Endothelial cell of umbilical vein (primary cell): ENCODE measurements around the gene CACNA1S. TPM values are rescaled to one million over a fixed set of nuclear protein-coding genes. Genes with fewer than 3 reads are reported as not detected.

Experiments used
- BruUV-seq: library from RNA; stranded (reverse); fragments of 400-500 nt; replicated peaks from 2 replicates; lab custom pipeline; 2021; lab: Mats Ljungman, UMichigan
- CTCF ChIA-PET: fragments of 300-600, 350-600 bp; sonication (Branson Sonifier 250); formaldehyde crosslinking; loops from one replicate; lab custom pipeline; 2021; ENCODE audit warnings: antibody characterized with exemption, inconsistent platforms; lab: Charles Lee
- POLR2A ChIA-PET: fragments of 300-600, 350-600 bp; sonication (Branson Sonifier 250); formaldehyde crosslinking; loops from one replicate; lab custom pipeline; 2021; ENCODE audit warnings: antibody characterized with exemption, inconsistent platforms; lab: Charles Lee
- DNase-seq: peaks from one replicate; pipeline ENCODE4 v3.0.0-alpha.2; 2011; ENCODE audit warnings: low read depth, low spot score
- FAIRE-seq: peaks from 2 replicates; lab custom pipeline; 2011; peaks lifted over from hg19 to GRCh38; lab: Jason Lieb, UNC
- H2AFZ ChIP-seq: 2 replicates; pipeline ENCODE4 v1.6.0; 2012; ENCODE audit warnings: low read depth, low read length, control low read depth, inconsistent platforms
- H3K27ac ChIP-seq: 2 replicates; pipeline ENCODE4 v1.5.1; 2011; ENCODE audit warnings: low read depth, mild to moderate bottlenecking, control low read depth, low read length, moderate library complexity; ENCODE audit not compliant: insufficient read depth
- H3K27me3 ChIP-seq, 2 experiments: 2 replicates each; pipeline versions ENCODE4 v1.6.0 to v1.6.1; 2011; ENCODE audit warnings: low read length in 2 of 2, mixed read lengths in 1 of 2; ENCODE audit not compliant: control insufficient read depth in 2 of 2, insufficient read depth in 2 of 2
- H3K36me3 ChIP-seq, 2 experiments: 2 replicates in 1 of 2; 3 replicates in 1 of 2; pipeline ENCODE4 v1.5.1; 2011; ENCODE audit warnings: low read length in 2 of 2, mild to moderate bottlenecking in 1 of 2, moderate library complexity in 1 of 2; ENCODE audit not compliant: control insufficient read depth in 2 of 2, insufficient read depth in 2 of 2; ENCODE audit errors: extremely low read depth in 1 of 2
- H3K4me1 ChIP-seq: 3 replicates; pipeline ENCODE4 v1.5.1; 2011; ENCODE audit warnings: mild to moderate bottlenecking, low read length; ENCODE audit not compliant: control insufficient read depth, insufficient read depth; ENCODE audit errors: extremely low read depth
- H3K4me2 ChIP-seq: 2 replicates; pipeline ENCODE4 v1.6.1; 2011; ENCODE audit warnings: low read length, control low read depth, mixed read lengths; ENCODE audit not compliant: insufficient read depth
- H3K4me3 ChIP-seq, 3 experiments: fragments of 200-600 bp in 1 of 3; sonication (generic), shearing (Covaris generic) in 1 of 3; replicated peaks in 1 of 3; 2 replicates each; pipeline ENCODE4 v1.5.1; 2011 to 2016; ENCODE audit warnings: control low read depth in 3 of 3, low read length in 3 of 3, mild to moderate bottlenecking in 2 of 3, inconsistent platforms in 1 of 3, low read depth in 1 of 3, moderate library complexity in 1 of 3; ENCODE audit not compliant: insufficient read depth in 1 of 3
- H3K79me2 ChIP-seq: 2 replicates; pipeline ENCODE4 v1.6.0; 2012; ENCODE audit warnings: low read length, inconsistent platforms; ENCODE audit not compliant: control insufficient read depth, insufficient read depth
- H3K9ac ChIP-seq: replicated peaks from 2 replicates; pipeline ENCODE3; 2011; ENCODE audit warnings: low read length, control low read depth; ENCODE audit not compliant: insufficient read depth; ENCODE audit errors: extremely low read depth
- H3K9me1 ChIP-seq: replicated peaks from 3 replicates; pipeline ENCODE4 v1.6.0; 2011; ENCODE audit warnings: mild to moderate bottlenecking, low read length; ENCODE audit not compliant: control insufficient read depth, insufficient read depth; ENCODE audit errors: extremely low read depth
- H3K9me3 ChIP-seq: replicated peaks from 2 replicates; pipeline ENCODE4 v1.5.1; 2012; ENCODE audit warnings: low read length, inconsistent platforms; ENCODE audit not compliant: control insufficient read depth, insufficient read depth
- H4K20me1 ChIP-seq: replicated peaks from 2 replicates; pipeline ENCODE3; 2011; ENCODE audit warnings: mild to moderate bottlenecking, low read length; ENCODE audit not compliant: control insufficient read depth, insufficient read depth; ENCODE audit errors: extremely low read depth
- EZH2 ChIP-seq: IDR thresholded peaks from 2 replicates; pipeline ENCODE4 v1.6.1; 2012; ENCODE audit warnings: borderline replicate concordance, low read depth, mild to moderate bottlenecking, moderate library complexity, low read length, inconsistent platforms; ENCODE audit not compliant: severe bottlenecking
- FOS ChIP-seq: IDR thresholded peaks from 2 replicates; pipeline ENCODE4 v1.6.1; 2011; ENCODE audit warnings: mild to moderate bottlenecking, low read length, moderate library complexity, borderline replicate concordance; ENCODE audit not compliant: insufficient read depth
- GATA2 ChIP-seq: IDR thresholded peaks from 2 replicates; pipeline ENCODE4 v1.7.0; 2011; ENCODE audit warnings: low read depth, mild to moderate bottlenecking, moderate library complexity, mixed read lengths, low read length; ENCODE audit not compliant: insufficient read length, insufficient read depth
- JUN ChIP-seq: IDR thresholded peaks from 2 replicates; pipeline ENCODE4 v1.6.1; 2011; ENCODE audit warnings: borderline replicate concordance, low read depth; ENCODE audit not compliant: insufficient read length, insufficient read depth
- MYC ChIP-seq: IDR thresholded peaks from one replicate; pipeline ENCODE4 v1.6.1; 2011; ENCODE audit warnings: mild to moderate bottlenecking, low read depth, low read length
- POLR2A ChIP-seq: IDR thresholded peaks from 2 replicates; pipeline ENCODE4 v1.6.1; 2012; ENCODE audit warnings: low read depth, mild to moderate bottlenecking, control low read depth, low read length
- POLR2AphosphoS5 ChIP-seq: IDR thresholded peaks from 2 replicates; pipeline ENCODE4 v1.6.1; 2012; ENCODE audit warnings: low read depth, mild to moderate bottlenecking, control low read depth, low read length, moderate library complexity; ENCODE audit not compliant: insufficient read depth
- dilution Hi-C: fragments of 300-500 bp; cut with MboI; formaldehyde crosslinking; loops from one replicate; pipeline ENCODE4 v1.15.0; 2019; ENCODE audit warnings: low sequenced_read_pairs; ENCODE audit not compliant: extremely low pct_ligation_motif_present
- intact Hi-C: fragments of 100-400 bp; cut with micrococcal nuclease; formaldehyde crosslinking; loops from one replicate; pipeline ENCODE4 v1.10.0; 2022
- polyA plus RNA-seq, 4 experiments: library from polyadenylated mRNA; depleted of rRNA in 3 of 4; stranded (reverse) in 3 of 4; unstranded in 1 of 4; fragments of >200 nt; gene quantifications; 2 replicates each; pipeline versions ENCODE4 v1.2.1 to v1.2.3, GENCODE V29; 2011 to 2012; ENCODE audit warnings: missing spikeins in 1 of 4
- total RNA-seq: library from RNA; stranded (reverse); gene quantifications from 2 replicates; pipeline ENCODE4 v1.2.3, GENCODE V29; 2021
- TF ChIP-seq, protein P1 (sequence below), 2 donors: IDR thresholded peaks; 1 replicate in 1 of 2; 2 replicates in 1 of 2; pipeline ENCODE4 v1.5.1; 2011; ENCODE audit warnings: low read length in 2 of 2, mild to moderate bottlenecking in 2 of 2, moderate library complexity in 2 of 2, control low read depth in 1 of 2, inconsistent platforms in 1 of 2, low read depth in 1 of 2; ENCODE audit not compliant: insufficient read depth in 1 of 2; ENCODE audit errors: extremely low read depth in 1 of 2
- TF ChIP-seq, protein P2 (sequence below): IDR thresholded peaks from 2 replicates; pipeline ENCODE4 v1.6.1; 2011; ENCODE audit not compliant: insufficient read depth, insufficient read length

The CACNA1S gene
- total and polyA plus RNA-seq, 2 donors (not counting 3 experiments of a cell fraction or from before 2014, with no cell fraction given), result not detected

- no peak for FAIRE-seq
- no TSS peak for BruUV-seq
- DNase-seq, result no peak
Measured at GRCh38 chr1:201142011-201142848, 30.0 kb upstream of the CACNA1S start.

More at GRCh38 chr1:201142011-201142848, 30.0 kb upstream of the CACNA1S start:
- H3K4me1 ChIP-seq, result no peaks in the 10 kb centered on the region
- H3K9me1 ChIP-seq, result no peaks in the 10 kb centered on the region
- H3K9me3 ChIP-seq, result no peaks in the 10 kb centered on the region
- H3K4me3 ChIP-seq, result no peak overlapping the region
- dilution Hi-C loops, result no loop called here
- no peak overlapping the region for H2AFZ ChIP-seq
- POLR2A ChIA-PET, result no interaction called here
- H3K36me3 ChIP-seq, result peaks cover 0 to 45% of the 10 kb centered on the region in 2 experiments
- no peak overlapping the region for H3K4me2 ChIP-seq
- intact Hi-C loops, result no loop called here
- H3K27me3 ChIP-seq, result no peaks in the 10 kb centered on the region
- H3K79me2 ChIP-seq, result no peaks in the 10 kb centered on the region
- CTCF ChIA-PET, result interaction anchor here (1.3 to 1.9 kb wide), 2 partner anchors 12 to 23 kb away, joined by 3 to 6 read pairs; partner anchors contain the start of gene TMEM9
- H3K27ac ChIP-seq, result no peak overlapping the region
- TF ChIP-seq FOS (no peak), EZH2 (no peak), POLR2AphosphoS5 (no peak), GATA2 (no peak), POLR2A (no peak), JUN (no peak), MYC (no peak)
- TF ChIP-seq, protein P1, sequence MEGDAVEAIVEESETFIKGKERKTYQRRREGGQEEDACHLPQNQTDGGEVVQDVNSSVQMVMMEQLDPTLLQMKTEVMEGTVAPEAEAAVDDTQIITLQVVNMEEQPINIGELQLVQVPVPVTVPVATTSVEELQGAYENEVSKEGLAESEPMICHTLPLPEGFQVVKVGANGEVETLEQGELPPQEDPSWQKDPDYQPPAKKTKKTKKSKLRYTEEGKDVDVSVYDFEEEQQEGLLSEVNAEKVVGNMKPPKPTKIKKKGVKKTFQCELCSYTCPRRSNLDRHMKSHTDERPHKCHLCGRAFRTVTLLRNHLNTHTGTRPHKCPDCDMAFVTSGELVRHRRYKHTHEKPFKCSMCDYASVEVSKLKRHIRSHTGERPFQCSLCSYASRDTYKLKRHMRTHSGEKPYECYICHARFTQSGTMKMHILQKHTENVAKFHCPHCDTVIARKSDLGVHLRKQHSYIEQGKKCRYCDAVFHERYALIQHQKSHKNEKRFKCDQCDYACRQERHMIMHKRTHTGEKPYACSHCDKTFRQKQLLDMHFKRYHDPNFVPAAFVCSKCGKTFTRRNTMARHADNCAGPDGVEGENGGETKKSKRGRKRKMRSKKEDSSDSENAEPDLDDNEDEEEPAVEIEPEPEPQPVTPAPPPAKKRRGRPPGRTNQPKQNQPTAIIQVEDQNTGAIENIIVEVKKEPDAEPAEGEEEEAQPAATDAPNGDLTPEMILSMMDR (IDR thresholded peaks at IDR 0.05; ENCODE audit: extremely low read depth in 1 of 2, insufficient read depth in 1 of 2, low read depth in 1 of 2, low read length in 2 of 2), result no peak
- TF ChIP-seq, protein P2, sequence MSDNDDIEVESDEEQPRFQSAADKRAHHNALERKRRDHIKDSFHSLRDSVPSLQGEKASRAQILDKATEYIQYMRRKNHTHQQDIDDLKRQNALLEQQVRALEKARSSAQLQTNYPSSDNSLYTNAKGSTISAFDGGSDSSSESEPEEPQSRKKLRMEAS, result no peak
- H4K20me1 ChIP-seq, result no peaks in the 10 kb centered on the region
- H3K9ac ChIP-seq, result no peak overlapping the region
